ENCODE data around the gene ANKRD28.

The ANKRD28 gene

GRCh38 chr3:15726043-15726442 is 71.7 kb downstream of the ANKRD28 start:
- DNase-seq, result no peak

GRCh38 chr3:15724446-15724845 is 73.3 kb downstream of the ANKRD28 start:
- no peak for DNase-seq

- no peak for DNase-seq
Observed at GRCh38 chr3:15723624-15723884, 74.2 kb downstream of the ANKRD28 start.

- DNase-seq, result no peak
Observed at GRCh38 chr3:15722877-15723623, 74.7 kb downstream of the ANKRD28 start.

- no peak for DNase-seq
Observed at GRCh38 chr3:15716178-15716577, 81.6 kb downstream of the ANKRD28 start.

- no peak for DNase-seq
Observed at GRCh38 chr3:15714448-15714847, 83.3 kb downstream of the ANKRD28 start.

- no peak for DNase-seq
Observed at GRCh38 chr3:15713364-15713763, 84.4 kb downstream of the ANKRD28 start.

GRCh38 chr3:15711281-15711680 is 86.5 kb downstream of the ANKRD28 start:
- no peak for DNase-seq

- no peak for DNase-seq
Observed at GRCh38 chr3:15708882-15709677, 88.7 kb downstream of the ANKRD28 start.

- no peak for DNase-seq
Observed at GRCh38 chr3:15707779-15708178, 90.0 kb downstream of the ANKRD28 start.

GRCh38 chr3:15703346-15703745 is 94.4 kb downstream of the ANKRD28 start:
- DNase-seq, result no peak

GRCh38 chr3:15694628-15695027 is 103.2 kb downstream of the ANKRD28 start:
- no peak for DNase-seq

GRCh38 chr3:15693355-15693754 is 104.4 kb downstream of the ANKRD28 start:
- no peak for DNase-seq

- DNase-seq, result no peak
Observed at GRCh38 chr3:15690748-15691147, 107.0 kb downstream of the ANKRD28 start.

- DNase-seq, result no peak
Observed at GRCh38 chr3:15690230-15690629, 107.5 kb downstream of the ANKRD28 start.

GRCh38 chr3:15685927-15686326 is 111.9 kb downstream of the ANKRD28 start:
- DNase-seq, result peak in 1 of 58 donors; percentile 47

GRCh38 chr3:15683253-15683652 is 114.5 kb downstream of the ANKRD28 start:
- no peak for DNase-seq

GRCh38 chr3:15682561-15683185 is 115.1 kb downstream of the ANKRD28 start:
- peak in 3 of 58 donors; percentile 2 to 41 (median 34) for DNase-seq

GRCh38 chr3:15681668-15682067 is 116.1 kb downstream of the ANKRD28 start:
- DNase-seq, result no peak

GRCh38 chr3:15679306-15679705 is 118.5 kb downstream of the ANKRD28 start:
- DNase-seq, result no peak

- no peak for DNase-seq
Observed at GRCh38 chr3:15676259-15676658, 121.5 kb downstream of the ANKRD28 start.

- no peak for DNase-seq
Observed at GRCh38 chr3:15673536-15673935, 124.2 kb downstream of the ANKRD28 start.

- DNase-seq, result no peak
Observed at GRCh38 chr3:15667484-15667883, 130.3 kb downstream of the ANKRD28 start.
